ENCODE measurements around the gene RNF213. TPM values are rescaled to one million over a fixed set of nuclear protein-coding genes. Genes with fewer than 3 reads are reported as not detected.

The RNF213 gene
- total and polyA plus RNA-seq, 10 of the 15 experiments (the other 5 are each of a cell fraction or from before 2014, with no cell fraction given): 18.6 to 145 (median 65.8) TPM

- Histone ChIP-seq H2AFZ (ENCODE audit: control insufficient read depth, low read depth, low read length) (no peak overlapping the region), H3K9me3 (replicated peaks; ENCODE audit: control insufficient read depth, insufficient read depth, low read length) (no peaks in the 10 kb centered on the region), H3K4me3 (no peak overlapping the region), H3K79me2 (ENCODE audit: control insufficient read depth, insufficient read depth, low read length) (no peaks in the 10 kb centered on the region), H3K36me3 (ENCODE audit: control insufficient read depth in 2 of 2, insufficient read depth in 2 of 2, low read length in 1 of 2) (peaks cover 36 to 49% of the 10 kb centered on the region in 2 experiments), H3K4me2 (ENCODE audit: control insufficient read depth, insufficient read depth) (no peak overlapping the region), H3K27ac (ENCODE audit: control insufficient read depth, insufficient read depth) (no peak overlapping the region), H3K9ac (ENCODE audit: control insufficient read depth, insufficient read depth, low read length) (no peak overlapping the region), H3K4me1 (ENCODE audit: control insufficient read depth, insufficient read depth, low read length) (no peaks in the 10 kb centered on the region), H4K20me1 (ENCODE audit: control insufficient read depth, insufficient read depth) (no peaks in the 10 kb centered on the region), H3K27me3 (replicated peaks in 1 of 2; ENCODE audit: control insufficient read depth in 2 of 2, insufficient read depth in 2 of 2, low read length in 1 of 2) (no peaks in the 10 kb centered on the region)
- no peak for DNase-seq (ENCODE audit: low read depth, low spot score)
- SMC1A ChIA-PET (ENCODE audit: uncharacterized antibody, unreplicated experiment): no interaction called here
- intact Hi-C loops (cut with micrococcal nuclease; ENCODE audit: unreplicated experiment): no loop called here
- in situ Hi-C loops (cut with MboI): no loop called here
- FAIRE-seq: no peak
- POLR2A ChIA-PET: no interaction called here
- 96% methylated on average over 22 of the region's 22 CpGs for WGBS (ENCODE audit: insufficient coverage, insufficient replicate concordance, low lambda C conversion rate, missing lambda C conversion rate)
- no TSS peak for BruUV-seq (replicated peaks)
- ATAC-seq: no peak
- RAD21 ChIA-PET (ENCODE audit: unreplicated experiment): no interaction called here
- CTCF ChIA-PET: no interaction called here
- no peak for TF ChIP-seq SIX5 (IDR thresholded peaks at IDR 0.05; ENCODE audit: low read depth, low read length, severe bottlenecking)
- no peak for TF ChIP-seq NFIC (IDR thresholded peaks at IDR 0.05; ENCODE audit: low read depth, low read length)
- TF ChIP-seq KDM1A (IDR thresholded peaks at IDR 0.05; ENCODE audit: borderline replicate concordance): no peak
- no peak for TF ChIP-seq DPF2 (IDR thresholded peaks at IDR 0.05)
- TF ChIP-seq, protein P1, sequence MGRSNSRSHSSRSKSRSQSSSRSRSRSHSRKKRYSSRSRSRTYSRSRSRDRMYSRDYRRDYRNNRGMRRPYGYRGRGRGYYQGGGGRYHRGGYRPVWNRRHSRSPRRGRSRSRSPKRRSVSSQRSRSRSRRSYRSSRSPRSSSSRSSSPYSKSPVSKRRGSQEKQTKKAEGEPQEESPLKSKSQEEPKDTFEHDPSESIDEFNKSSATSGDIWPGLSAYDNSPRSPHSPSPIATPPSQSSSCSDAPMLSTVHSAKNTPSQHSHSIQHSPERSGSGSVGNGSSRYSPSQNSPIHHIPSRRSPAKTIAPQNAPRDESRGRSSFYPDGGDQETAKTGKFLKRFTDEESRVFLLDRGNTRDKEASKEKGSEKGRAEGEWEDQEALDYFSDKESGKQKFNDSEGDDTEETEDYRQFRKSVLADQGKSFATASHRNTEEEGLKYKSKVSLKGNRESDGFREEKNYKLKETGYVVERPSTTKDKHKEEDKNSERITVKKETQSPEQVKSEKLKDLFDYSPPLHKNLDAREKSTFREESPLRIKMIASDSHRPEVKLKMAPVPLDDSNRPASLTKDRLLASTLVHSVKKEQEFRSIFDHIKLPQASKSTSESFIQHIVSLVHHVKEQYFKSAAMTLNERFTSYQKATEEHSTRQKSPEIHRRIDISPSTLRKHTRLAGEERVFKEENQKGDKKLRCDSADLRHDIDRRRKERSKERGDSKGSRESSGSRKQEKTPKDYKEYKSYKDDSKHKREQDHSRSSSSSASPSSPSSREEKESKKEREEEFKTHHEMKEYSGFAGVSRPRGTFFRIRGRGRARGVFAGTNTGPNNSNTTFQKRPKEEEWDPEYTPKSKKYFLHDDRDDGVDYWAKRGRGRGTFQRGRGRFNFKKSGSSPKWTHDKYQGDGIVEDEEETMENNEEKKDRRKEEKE (IDR thresholded peaks at IDR 0.05): no peak
- no peak for TF ChIP-seq CHD2 (IDR thresholded peaks at IDR 0.05; ENCODE audit: borderline replicate concordance, low read depth, low read length)
- TF ChIP-seq ATF3 (IDR thresholded peaks at IDR 0.05; ENCODE audit: borderline replicate concordance, extremely low read depth, low read depth, low read length): no peak
- TF ChIP-seq, protein P2, sequence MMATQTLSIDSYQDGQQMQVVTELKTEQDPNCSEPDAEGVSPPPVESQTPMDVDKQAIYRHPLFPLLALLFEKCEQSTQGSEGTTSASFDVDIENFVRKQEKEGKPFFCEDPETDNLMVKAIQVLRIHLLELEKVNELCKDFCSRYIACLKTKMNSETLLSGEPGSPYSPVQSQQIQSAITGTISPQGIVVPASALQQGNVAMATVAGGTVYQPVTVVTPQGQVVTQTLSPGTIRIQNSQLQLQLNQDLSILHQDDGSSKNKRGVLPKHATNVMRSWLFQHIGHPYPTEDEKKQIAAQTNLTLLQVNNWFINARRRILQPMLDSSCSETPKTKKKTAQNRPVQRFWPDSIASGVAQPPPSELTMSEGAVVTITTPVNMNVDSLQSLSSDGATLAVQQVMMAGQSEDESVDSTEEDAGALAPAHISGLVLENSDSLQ (IDR thresholded peaks at IDR 0.05): no peak
- TF ChIP-seq NFYB (IDR thresholded peaks at IDR 0.05; ENCODE audit: insufficient read depth, low read depth, low read length): no peak
- TF ChIP-seq, protein P3, sequence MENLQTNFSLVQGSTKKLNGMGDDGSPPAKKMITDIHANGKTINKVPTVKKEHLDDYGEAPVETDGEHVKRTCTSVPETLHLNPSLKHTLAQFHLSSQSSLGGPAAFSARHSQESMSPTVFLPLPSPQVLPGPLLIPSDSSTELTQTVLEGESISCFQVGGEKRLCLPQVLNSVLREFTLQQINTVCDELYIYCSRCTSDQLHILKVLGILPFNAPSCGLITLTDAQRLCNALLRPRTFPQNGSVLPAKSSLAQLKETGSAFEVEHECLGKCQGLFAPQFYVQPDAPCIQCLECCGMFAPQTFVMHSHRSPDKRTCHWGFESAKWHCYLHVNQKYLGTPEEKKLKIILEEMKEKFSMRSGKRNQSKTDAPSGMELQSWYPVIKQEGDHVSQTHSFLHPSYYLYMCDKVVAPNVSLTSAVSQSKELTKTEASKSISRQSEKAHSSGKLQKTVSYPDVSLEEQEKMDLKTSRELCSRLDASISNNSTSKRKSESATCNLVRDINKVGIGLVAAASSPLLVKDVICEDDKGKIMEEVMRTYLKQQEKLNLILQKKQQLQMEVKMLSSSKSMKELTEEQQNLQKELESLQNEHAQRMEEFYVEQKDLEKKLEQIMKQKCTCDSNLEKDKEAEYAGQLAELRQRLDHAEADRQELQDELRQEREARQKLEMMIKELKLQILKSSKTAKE (IDR thresholded peaks at IDR 0.05; ENCODE audit: low read depth, poor library complexity, severe bottlenecking): no peak
- TF ChIP-seq RAD51 (IDR thresholded peaks at IDR 0.05): no peak
- no peak for TF ChIP-seq TARDBP (IDR thresholded peaks at IDR 0.05; ENCODE audit: borderline replicate concordance)
- TF ChIP-seq, protein P4, sequence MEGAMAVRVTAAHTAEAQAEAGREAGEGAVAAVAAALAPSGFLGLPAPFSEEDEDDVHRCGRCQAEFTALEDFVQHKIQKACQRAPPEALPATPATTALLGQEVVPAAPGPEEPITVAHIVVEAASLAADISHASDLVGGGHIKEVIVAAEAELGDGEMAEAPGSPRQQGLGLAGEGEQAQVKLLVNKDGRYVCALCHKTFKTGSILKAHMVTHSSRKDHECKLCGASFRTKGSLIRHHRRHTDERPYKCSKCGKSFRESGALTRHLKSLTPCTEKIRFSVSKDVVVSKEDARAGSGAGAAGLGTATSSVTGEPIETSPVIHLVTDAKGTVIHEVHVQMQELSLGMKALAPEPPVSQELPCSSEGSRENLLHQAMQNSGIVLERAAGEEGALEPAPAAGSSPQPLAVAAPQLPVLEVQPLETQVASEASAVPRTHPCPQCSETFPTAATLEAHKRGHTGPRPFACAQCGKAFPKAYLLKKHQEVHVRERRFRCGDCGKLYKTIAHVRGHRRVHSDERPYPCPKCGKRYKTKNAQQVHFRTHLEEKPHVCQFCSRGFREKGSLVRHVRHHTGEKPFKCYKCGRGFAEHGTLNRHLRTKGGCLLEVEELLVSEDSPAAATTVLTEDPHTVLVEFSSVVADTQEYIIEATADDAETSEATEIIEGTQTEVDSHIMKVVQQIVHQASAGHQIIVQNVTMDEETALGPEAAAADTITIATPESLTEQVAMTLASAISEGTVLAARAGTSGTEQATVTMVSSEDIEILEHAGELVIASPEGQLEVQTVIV (IDR thresholded peaks at IDR 0.05; ENCODE audit: borderline replicate concordance, partially characterized antibody): no peak
- TF ChIP-seq SREBF1 (IDR thresholded peaks at IDR 0.05; ENCODE audit: low read length): no peak
Measured at GRCh38 chr17:80374039-80374731, 113.5 kb downstream of the RNF213 start.

Measured in GM12878 (cell line).